HCT116 (cell line): ENCODE measurements around the gene BRIP1.

ENCODE experiments used
- EZH2 ChIP-seq: fragments of 200-600 bp; sonication (generic); IDR thresholded peaks from 2 replicates; pipeline ENCODE4 v1.6.1; 2017; ENCODE audit warnings: antibody characterized with exemption, mixed run types
- FOSL1 ChIP-seq: IDR thresholded peaks from 2 replicates; pipeline ENCODE4 v1.6.1; 2012; ENCODE audit warnings: low read depth
- POLR2A ChIP-seq: IDR thresholded peaks from 2 replicates; pipeline ENCODE4 v1.7.0; 2011; ENCODE audit warnings: borderline replicate concordance; ENCODE audit not compliant: insufficient read depth, insufficient read length; ENCODE audit errors: extremely low read depth
- POLR2AphosphoS5 ChIP-seq: IDR thresholded peaks from 2 replicates; pipeline ENCODE4 v1.6.1; 2011; ENCODE audit warnings: mild to moderate bottlenecking, low read depth, low read length, moderate library complexity
- SIN3A ChIP-seq: IDR thresholded peaks from 2 replicates; pipeline ENCODE4 v1.6.1; 2012; ENCODE audit warnings: low read depth
- TF ChIP-seq, protein P1 (sequence below), 3 experiments: fragments of 200-600 bp in 1 of 3; sonication (generic) in 1 of 3; IDR thresholded peaks in 2 of 3; conservative IDR thresholded peaks in 1 of 3; 2 replicates each; pipeline ENCODE4 v1.5.1; 2012 to 2017; ENCODE audit warnings: low read depth in 2 of 3, low read length in 2 of 3, antibody characterized with exemption in 1 of 3, borderline replicate concordance in 1 of 3, control low read depth in 1 of 3, mild to moderate bottlenecking in 1 of 3, mixed read lengths in 1 of 3, mixed run types in 1 of 3, moderate library complexity in 1 of 3; ENCODE audit not compliant: insufficient read depth in 1 of 3
- TF ChIP-seq, protein P2 (sequence below): IDR thresholded peaks from 2 replicates; pipeline ENCODE4 v1.6.1; 2012

DNA sequence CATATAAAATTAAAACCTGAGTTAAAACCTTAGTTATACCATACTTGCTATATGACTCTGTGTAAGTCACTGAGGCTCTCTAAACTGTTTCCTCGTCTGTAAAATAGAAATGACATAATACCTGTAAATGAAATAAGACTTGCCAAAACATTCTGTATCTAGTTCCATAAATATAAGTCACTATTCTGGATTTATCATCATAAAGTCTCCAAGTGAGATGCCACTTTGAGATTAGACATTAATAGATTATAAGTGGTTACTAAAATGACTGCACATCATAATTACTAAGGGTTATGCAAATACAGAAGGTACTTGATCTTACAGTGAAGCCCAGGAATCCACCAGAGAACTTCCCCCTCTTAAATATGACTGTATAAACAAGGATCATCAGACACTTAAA lies 12.0 kb upstream of the BRIP1 start:
- TF ChIP-seq, protein P1, sequence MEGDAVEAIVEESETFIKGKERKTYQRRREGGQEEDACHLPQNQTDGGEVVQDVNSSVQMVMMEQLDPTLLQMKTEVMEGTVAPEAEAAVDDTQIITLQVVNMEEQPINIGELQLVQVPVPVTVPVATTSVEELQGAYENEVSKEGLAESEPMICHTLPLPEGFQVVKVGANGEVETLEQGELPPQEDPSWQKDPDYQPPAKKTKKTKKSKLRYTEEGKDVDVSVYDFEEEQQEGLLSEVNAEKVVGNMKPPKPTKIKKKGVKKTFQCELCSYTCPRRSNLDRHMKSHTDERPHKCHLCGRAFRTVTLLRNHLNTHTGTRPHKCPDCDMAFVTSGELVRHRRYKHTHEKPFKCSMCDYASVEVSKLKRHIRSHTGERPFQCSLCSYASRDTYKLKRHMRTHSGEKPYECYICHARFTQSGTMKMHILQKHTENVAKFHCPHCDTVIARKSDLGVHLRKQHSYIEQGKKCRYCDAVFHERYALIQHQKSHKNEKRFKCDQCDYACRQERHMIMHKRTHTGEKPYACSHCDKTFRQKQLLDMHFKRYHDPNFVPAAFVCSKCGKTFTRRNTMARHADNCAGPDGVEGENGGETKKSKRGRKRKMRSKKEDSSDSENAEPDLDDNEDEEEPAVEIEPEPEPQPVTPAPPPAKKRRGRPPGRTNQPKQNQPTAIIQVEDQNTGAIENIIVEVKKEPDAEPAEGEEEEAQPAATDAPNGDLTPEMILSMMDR (IDR thresholded peaks at IDR 0.05 in 2 of 3, conservative IDR thresholded peaks at IDR 0.05 in 1 of 3; ENCODE audit: borderline replicate concordance in 1 of 3, insufficient read depth in 1 of 3, low read depth in 2 of 3, low read length in 2 of 3): no peak
- TF ChIP-seq SIN3A (no peak), POLR2AphosphoS5 (no peak), EZH2 (no peak), POLR2A (no peak), FOSL1 (no peak)
- TF ChIP-seq, protein P2, sequence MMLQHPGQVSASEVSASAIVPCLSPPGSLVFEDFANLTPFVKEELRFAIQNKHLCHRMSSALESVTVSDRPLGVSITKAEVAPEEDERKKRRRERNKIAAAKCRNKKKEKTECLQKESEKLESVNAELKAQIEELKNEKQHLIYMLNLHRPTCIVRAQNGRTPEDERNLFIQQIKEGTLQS: no peak
